GM19324 (cell line): ENCODE data around the gene PDE4B.
"Not testable (repeated sequence)": the region's sequence is repeated elsewhere in the genome, so short reads cannot be mapped to it uniquely, and the experiment has no call there.

ENCODE experiments used
- ATAC-seq: cut with Tn5 transposase; IDR thresholded peaks from one replicate; pipeline ENCODE4 v1.9.1; 2021; ENCODE audit warnings: mild to moderate bottlenecking, moderate library complexity; ENCODE audit not compliant: unreplicated experiment, low FRiP score

The PDE4B gene

GRCh38 chr1:65948609-65949229, 156.0 kb downstream of the PDE4B start:
- ATAC-seq = no peak

GRCh38 chr1:65949230-65949626, 156.5 kb downstream of the PDE4B start:
- ATAC-seq = no peak

GRCh38 chr1:65949933-65950332, 157.2 kb downstream of the PDE4B start:
- ATAC-seq = no peak

GRCh38 chr1:65952696-65953095, 160.0 kb downstream of the PDE4B start:
- no peak for ATAC-seq

- ATAC-seq = no peak
These were observed 160.5 kb downstream of the PDE4B start for GRCh38 chr1:65953170-65953569.

- ATAC-seq = no peak
These were observed 162.4 kb downstream of the PDE4B start for GRCh38 chr1:65955071-65955470.

GRCh38 chr1:65955503-65955902, 162.8 kb downstream of the PDE4B start:
- ATAC-seq = no peak

GRCh38 chr1:65958561-65959350, 166.1 kb downstream of the PDE4B start:
- ATAC-seq = peak; percentile 50

- ATAC-seq = no peak
These were observed 167.3 kb downstream of the PDE4B start for GRCh38 chr1:65959896-65960567.

GRCh38 chr1:65963156-65963888, 170.6 kb downstream of the PDE4B start:
- no peak for ATAC-seq

GRCh38 chr1:65964123-65964522, 171.4 kb downstream of the PDE4B start:
- no peak for ATAC-seq

- no peak for ATAC-seq
These were observed 172.7 kb downstream of the PDE4B start for GRCh38 chr1:65965112-65965996.

- not testable (repeated sequence) for ATAC-seq
These were observed 174.8 kb downstream of the PDE4B start for GRCh38 chr1:65967492-65967891.

GRCh38 chr1:65971547-65971946, 178.9 kb downstream of the PDE4B start:
- ATAC-seq = no peak

GRCh38 chr1:65975708-65976107, 183.0 kb downstream of the PDE4B start:
- ATAC-seq = no peak

- ATAC-seq = no peak
These were observed 186.7 kb downstream of the PDE4B start for GRCh38 chr1:65979136-65980044.

- no peak for ATAC-seq
These were observed 187.5 kb downstream of the PDE4B start for GRCh38 chr1:65980237-65980636.

GRCh38 chr1:65983500-65983899, 190.8 kb downstream of the PDE4B start:
- ATAC-seq = no peak
